HCT116 (cell line): ENCODE data around the gene MUC5B.

ENCODE experiments used
- ELF1 ChIP-seq: IDR thresholded peaks from 2 replicates; pipeline ENCODE4 v1.6.1; 2012; ENCODE audit warnings: low read depth, borderline replicate concordance
- EZH2 ChIP-seq: fragments of 200-600 bp; sonication (generic); IDR thresholded peaks from 2 replicates; pipeline ENCODE4 v1.6.1; 2017; ENCODE audit warnings: antibody characterized with exemption, mixed run types
- EZH2phosphoT487 ChIP-seq: fragments of 200-600 bp; IDR thresholded peaks from 2 replicates; pipeline ENCODE4 v1.6.1; 2018; ENCODE audit warnings: antibody characterized with exemption, borderline replicate concordance
- POLR2A ChIP-seq: IDR thresholded peaks from 2 replicates; pipeline ENCODE4 v1.7.0; 2011; ENCODE audit warnings: borderline replicate concordance; ENCODE audit not compliant: insufficient read depth, insufficient read length; ENCODE audit errors: extremely low read depth
- POLR2AphosphoS5 ChIP-seq: IDR thresholded peaks from 2 replicates; pipeline ENCODE4 v1.6.1; 2011; ENCODE audit warnings: mild to moderate bottlenecking, low read depth, low read length, moderate library complexity
- RAD21 ChIP-seq: IDR thresholded peaks from 2 replicates; pipeline ENCODE4 v1.6.1; 2012; ENCODE audit warnings: low read depth, mild to moderate bottlenecking
- REST ChIP-seq: IDR thresholded peaks from 2 replicates; pipeline ENCODE4 v1.6.1; 2012; ENCODE audit warnings: low read depth
- YY1 ChIP-seq: IDR thresholded peaks from 2 replicates; pipeline ENCODE4 v1.6.1; 2011; ENCODE audit warnings: low read length, low read depth, moderate library complexity, mild to moderate bottlenecking; ENCODE audit not compliant: insufficient replicate concordance; ENCODE audit errors: extremely low read depth
- TF ChIP-seq, protein P1 (sequence below), 3 experiments: fragments of 200-600 bp in 1 of 3; sonication (generic) in 1 of 3; IDR thresholded peaks in 2 of 3; conservative IDR thresholded peaks in 1 of 3; 2 replicates each; pipeline ENCODE4 v1.5.1; 2012 to 2017; ENCODE audit warnings: low read depth in 2 of 3, low read length in 2 of 3, antibody characterized with exemption in 1 of 3, borderline replicate concordance in 1 of 3, control low read depth in 1 of 3, mild to moderate bottlenecking in 1 of 3, mixed read lengths in 1 of 3, mixed run types in 1 of 3, moderate library complexity in 1 of 3; ENCODE audit not compliant: insufficient read depth in 1 of 3
- TF ChIP-seq, protein P2 (sequence below): IDR thresholded peaks from 2 replicates; pipeline ENCODE4 v1.6.1; 2012
- TF ChIP-seq, protein P3 (sequence below): IDR thresholded peaks from 2 replicates; pipeline ENCODE4 v1.6.1; 2012

- TF ChIP-seq RAD21 (no peak), POLR2A (no peak), EZH2 (no peak), YY1 (no peak), ELF1 (no peak), POLR2AphosphoS5 (no peak), EZH2phosphoT487 (no peak), REST (no peak)
- TF ChIP-seq, protein P1, sequence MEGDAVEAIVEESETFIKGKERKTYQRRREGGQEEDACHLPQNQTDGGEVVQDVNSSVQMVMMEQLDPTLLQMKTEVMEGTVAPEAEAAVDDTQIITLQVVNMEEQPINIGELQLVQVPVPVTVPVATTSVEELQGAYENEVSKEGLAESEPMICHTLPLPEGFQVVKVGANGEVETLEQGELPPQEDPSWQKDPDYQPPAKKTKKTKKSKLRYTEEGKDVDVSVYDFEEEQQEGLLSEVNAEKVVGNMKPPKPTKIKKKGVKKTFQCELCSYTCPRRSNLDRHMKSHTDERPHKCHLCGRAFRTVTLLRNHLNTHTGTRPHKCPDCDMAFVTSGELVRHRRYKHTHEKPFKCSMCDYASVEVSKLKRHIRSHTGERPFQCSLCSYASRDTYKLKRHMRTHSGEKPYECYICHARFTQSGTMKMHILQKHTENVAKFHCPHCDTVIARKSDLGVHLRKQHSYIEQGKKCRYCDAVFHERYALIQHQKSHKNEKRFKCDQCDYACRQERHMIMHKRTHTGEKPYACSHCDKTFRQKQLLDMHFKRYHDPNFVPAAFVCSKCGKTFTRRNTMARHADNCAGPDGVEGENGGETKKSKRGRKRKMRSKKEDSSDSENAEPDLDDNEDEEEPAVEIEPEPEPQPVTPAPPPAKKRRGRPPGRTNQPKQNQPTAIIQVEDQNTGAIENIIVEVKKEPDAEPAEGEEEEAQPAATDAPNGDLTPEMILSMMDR (IDR thresholded peaks at IDR 0.05 in 2 of 3, conservative IDR thresholded peaks at IDR 0.05 in 1 of 3; ENCODE audit: borderline replicate concordance in 1 of 3, insufficient read depth in 1 of 3, low read depth in 2 of 3, low read length in 2 of 3): no peak
- TF ChIP-seq, protein P2, sequence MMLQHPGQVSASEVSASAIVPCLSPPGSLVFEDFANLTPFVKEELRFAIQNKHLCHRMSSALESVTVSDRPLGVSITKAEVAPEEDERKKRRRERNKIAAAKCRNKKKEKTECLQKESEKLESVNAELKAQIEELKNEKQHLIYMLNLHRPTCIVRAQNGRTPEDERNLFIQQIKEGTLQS: no peak
- TF ChIP-seq, protein P3, sequence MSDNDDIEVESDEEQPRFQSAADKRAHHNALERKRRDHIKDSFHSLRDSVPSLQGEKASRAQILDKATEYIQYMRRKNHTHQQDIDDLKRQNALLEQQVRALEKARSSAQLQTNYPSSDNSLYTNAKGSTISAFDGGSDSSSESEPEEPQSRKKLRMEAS: no peak
Measured at GRCh38 chr11:1240771-1241170, 17.9 kb downstream of the MUC5B start.
